Type B pancreatic cell (in vitro differentiated cells): ENCODE results near the gene BIN1. TPM values are rescaled to one million over a fixed set of nuclear protein-coding genes. Genes with fewer than 3 reads are reported as not detected.

Experiments
- DNase-seq: peaks from one replicate; pipeline ENCODE4 v3.0.0; 2021; ENCODE audit warnings: mixed read lengths; ENCODE audit not compliant: unreplicated experiment; ENCODE audit errors: extremely low spot score
- H3K27ac Mint-ChIP-seq: 2 replicates; pipeline ENCODE4 v1.8.0; 2021; ENCODE audit warnings: mild to moderate bottlenecking, mixed read lengths
- H3K27me3 Mint-ChIP-seq: 2 replicates; pipeline ENCODE4 v1.8.0; 2021; ENCODE audit warnings: mixed read lengths
- H3K36me3 Mint-ChIP-seq: 2 replicates; pipeline ENCODE4 v1.8.0; 2021; ENCODE audit warnings: mixed read lengths
- H3K4me1 Mint-ChIP-seq: one replicate; pipeline ENCODE4 v1.8.0; 2021; ENCODE audit warnings: mixed read lengths; ENCODE audit not compliant: unreplicated experiment
- H3K4me3 Mint-ChIP-seq: 2 replicates; pipeline ENCODE4 v1.8.0; 2021; ENCODE audit warnings: mild to moderate bottlenecking, mixed read lengths
- H3K9me3 Mint-ChIP-seq: 2 replicates; pipeline ENCODE4 v1.8.0; 2021; ENCODE audit warnings: mixed read lengths
- total RNA-seq: library from RNA; stranded (reverse); gene quantifications from 2 replicates; pipeline ENCODE4 v1.2.1, GENCODE V29; 2021; ENCODE audit warnings: low replicate concordance
- TF ChIP-seq, protein P1 (sequence below): fragments of 200-600 bp; sonication (generic); conservative IDR thresholded peaks from 2 replicates; pipeline ENCODE4 v1.5.0; 2021; ENCODE audit warnings: antibody characterized with exemption, mild to moderate bottlenecking

The BIN1 gene
- total RNA-seq, 1 donor from 2014 or later: 63.4 TPM

DNA sequence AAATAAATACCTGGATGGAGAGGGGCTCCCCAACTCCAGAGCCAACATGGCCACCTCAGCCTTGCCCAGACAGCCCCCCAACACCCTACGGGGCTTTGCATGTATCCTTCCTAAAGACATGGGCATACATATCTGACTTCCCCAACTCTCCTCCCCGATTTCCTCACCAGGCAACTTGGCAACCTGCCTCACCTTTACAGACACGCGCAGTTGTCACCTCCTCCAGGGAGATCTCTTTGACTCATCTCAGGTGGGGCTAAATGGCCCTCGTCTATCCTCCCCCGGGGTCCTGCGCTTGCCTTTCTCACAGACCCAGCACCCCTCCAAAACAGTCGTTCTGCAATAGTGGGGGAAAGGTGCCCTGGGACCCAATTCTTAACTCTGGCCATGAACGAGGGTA is 10.6 kb upstream of the BIN1 start:
- Mint-ChIP-seq H3K4me1 (no peaks in the 10 kb centered on the region), H3K4me3 (no peak overlapping the region), H3K9me3 (peaks cover 3% of the 10 kb centered on the region), H3K36me3 (no peaks in the 10 kb centered on the region), H3K27ac (no peak overlapping the region), H3K27me3 (peaks cover 5% of the 10 kb centered on the region)
- DNase-seq: peak; percentile 44
- TF ChIP-seq, protein P1, sequence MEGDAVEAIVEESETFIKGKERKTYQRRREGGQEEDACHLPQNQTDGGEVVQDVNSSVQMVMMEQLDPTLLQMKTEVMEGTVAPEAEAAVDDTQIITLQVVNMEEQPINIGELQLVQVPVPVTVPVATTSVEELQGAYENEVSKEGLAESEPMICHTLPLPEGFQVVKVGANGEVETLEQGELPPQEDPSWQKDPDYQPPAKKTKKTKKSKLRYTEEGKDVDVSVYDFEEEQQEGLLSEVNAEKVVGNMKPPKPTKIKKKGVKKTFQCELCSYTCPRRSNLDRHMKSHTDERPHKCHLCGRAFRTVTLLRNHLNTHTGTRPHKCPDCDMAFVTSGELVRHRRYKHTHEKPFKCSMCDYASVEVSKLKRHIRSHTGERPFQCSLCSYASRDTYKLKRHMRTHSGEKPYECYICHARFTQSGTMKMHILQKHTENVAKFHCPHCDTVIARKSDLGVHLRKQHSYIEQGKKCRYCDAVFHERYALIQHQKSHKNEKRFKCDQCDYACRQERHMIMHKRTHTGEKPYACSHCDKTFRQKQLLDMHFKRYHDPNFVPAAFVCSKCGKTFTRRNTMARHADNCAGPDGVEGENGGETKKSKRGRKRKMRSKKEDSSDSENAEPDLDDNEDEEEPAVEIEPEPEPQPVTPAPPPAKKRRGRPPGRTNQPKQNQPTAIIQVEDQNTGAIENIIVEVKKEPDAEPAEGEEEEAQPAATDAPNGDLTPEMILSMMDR: no peak

DNA sequence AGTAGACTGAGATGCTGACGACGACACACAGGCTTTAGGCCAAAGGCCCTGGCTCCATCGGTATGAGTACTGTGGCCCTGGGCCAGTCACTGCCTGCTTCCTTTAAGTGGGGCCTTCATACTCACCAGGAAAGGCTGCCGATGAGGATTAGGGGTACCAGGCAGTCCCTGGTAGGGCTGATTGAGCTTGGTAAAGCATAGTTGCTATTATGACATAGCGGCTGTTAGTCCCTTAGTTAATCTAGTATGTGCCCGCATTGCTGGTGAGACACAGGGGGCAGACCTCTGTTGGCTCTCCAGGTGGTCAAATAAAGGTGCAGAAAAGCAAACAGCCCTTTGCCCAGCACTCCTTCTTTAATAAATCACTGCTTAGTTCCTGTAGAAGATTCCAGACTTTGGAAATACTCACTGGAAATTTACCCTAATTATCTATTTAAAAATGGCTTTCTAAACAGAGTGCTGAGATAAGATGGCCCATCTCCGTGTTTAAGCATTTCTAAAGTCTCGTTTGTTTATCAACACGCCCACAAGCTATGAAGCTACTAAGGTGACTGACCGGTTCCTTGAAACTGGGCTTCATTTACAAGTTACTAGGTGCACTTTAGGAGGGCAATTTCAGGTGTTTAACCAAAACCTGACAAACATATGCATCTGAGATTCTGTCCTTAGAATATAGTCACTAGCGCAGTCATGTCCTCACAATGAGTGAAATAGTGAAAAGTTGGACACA is 8.7 kb upstream of the BIN1 start:
- peak; percentile 44 for DNase-seq
- no peaks in the 10 kb centered on the region for H3K36me3 Mint-ChIP-seq
- no peaks in the 10 kb centered on the region for H3K4me1 Mint-ChIP-seq
- H3K4me3 Mint-ChIP-seq: no peak overlapping the region
- H3K9me3 Mint-ChIP-seq: peaks cover 3% of the 10 kb centered on the region
- peak overlapping the region; percentile 55 for H3K27ac Mint-ChIP-seq
- peaks cover 16% of the 10 kb centered on the region for H3K27me3 Mint-ChIP-seq
- TF ChIP-seq, protein P1: no peak

DNA sequence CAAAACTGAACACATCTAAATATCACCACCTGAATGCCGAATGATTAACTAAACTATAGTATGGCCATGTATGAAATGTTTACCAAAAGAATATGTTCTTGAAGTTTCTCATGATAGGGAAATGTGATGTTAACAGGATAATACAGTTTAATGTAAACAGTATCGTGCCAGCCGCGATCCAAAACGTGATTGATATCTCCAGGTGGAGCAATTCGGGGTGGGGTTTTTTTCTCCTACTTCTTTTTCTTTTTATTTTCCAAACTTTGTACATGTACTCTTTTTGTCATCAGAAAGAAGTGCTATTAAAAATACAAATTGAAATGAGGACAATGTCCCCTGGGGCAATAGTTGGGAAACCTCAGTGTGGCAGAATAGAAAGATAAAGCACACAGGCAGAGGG is 4.0 kb upstream of the BIN1 start:
- peaks cover 20% of the 10 kb centered on the region for H3K27me3 Mint-ChIP-seq
- no peaks in the 10 kb centered on the region for H3K9me3 Mint-ChIP-seq
- no peak overlapping the region for H3K27ac Mint-ChIP-seq
- no peak for DNase-seq
- TF ChIP-seq, protein P1: no peak
- no peaks in the 10 kb centered on the region for H3K36me3 Mint-ChIP-seq
- no peak overlapping the region for H3K4me3 Mint-ChIP-seq
- H3K4me1 Mint-ChIP-seq: peaks cover 11% of the 10 kb centered on the region

DNA sequence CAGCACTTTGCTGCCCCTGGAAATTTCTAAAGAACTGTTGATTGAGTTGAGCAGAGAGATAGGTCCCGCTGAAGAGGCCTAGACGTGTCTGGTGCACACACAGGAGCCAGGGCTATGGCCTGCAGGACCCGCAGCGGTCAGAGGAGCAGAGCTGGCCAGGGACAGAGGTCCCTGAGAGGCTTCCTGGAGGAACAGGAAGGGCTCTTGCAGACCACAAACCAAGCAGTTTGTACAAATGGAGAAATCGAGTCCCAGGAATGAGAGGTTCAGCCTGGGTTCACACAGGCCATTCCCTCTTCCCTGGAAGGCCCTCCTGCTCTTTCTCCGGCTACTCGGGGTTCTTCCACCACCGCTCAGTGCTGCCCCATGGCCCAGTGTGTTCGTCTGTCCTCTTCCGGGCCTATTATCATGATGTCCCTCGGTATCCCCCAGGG is 1.2 kb upstream of the BIN1 start:
- Mint-ChIP-seq H3K4me1 (peaks cover 23% of the 10 kb centered on the region), H3K4me3 (peak overlapping the region; percentile 87), H3K27ac (no peak overlapping the region), H3K36me3 (no peaks in the 10 kb centered on the region), H3K27me3 (peaks cover 20% of the 10 kb centered on the region), H3K9me3 (no peaks in the 10 kb centered on the region)
- no peak for DNase-seq
- TF ChIP-seq, protein P1: no peak

DNA sequence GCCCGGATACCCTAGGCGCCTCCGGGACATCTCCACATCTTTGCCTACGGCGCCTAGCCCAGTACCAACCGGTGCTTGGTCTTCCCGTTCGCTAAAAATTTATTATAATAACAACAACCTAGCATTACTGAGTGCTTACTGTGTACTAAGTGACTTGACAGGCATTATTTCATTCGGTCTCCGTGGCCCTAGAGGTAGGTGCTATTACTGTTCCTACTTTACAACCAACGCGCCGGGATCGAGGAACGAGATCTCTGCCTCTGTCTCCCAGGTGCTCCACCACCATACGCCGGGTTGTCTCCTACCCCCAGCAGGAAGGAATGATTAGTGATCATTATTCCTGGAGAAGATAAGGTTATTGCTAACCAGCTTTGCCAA is 657 bp upstream of the BIN1 start:
- no peak for DNase-seq
- H3K36me3 Mint-ChIP-seq: no peaks in the 10 kb centered on the region
- peak overlapping the region; percentile 82 for H3K27ac Mint-ChIP-seq
- TF ChIP-seq, protein P1: peak; percentile 65
- peaks cover 15% of the 10 kb centered on the region for H3K27me3 Mint-ChIP-seq
- H3K4me1 Mint-ChIP-seq: peaks cover 23% of the 10 kb centered on the region
- H3K4me3 Mint-ChIP-seq: peak overlapping the region; percentile 87
- no peaks in the 10 kb centered on the region for H3K9me3 Mint-ChIP-seq
